ENCODE data around the gene KBTBD7.

DNA sequence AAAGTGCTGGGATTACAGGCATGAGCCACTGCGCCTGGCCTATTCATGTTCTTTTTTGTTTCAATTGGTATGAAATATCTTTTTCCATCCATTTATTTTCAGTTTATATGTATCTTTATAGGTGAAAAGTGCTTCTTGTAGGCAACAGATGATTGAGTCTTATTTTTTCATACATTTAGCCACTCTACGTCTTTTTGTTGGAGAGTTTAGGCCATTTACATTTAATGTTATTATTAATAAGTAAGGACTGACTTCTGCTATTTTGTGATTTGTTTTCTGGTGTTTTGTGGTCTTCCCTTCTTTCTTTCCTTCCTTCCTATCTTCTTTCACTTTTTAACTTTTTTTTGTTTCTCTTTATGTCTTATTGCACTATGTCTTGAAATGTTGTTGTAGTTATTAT, 16.7 kb upstream of the KBTBD7 start:
- TF ChIP-seq ZNF282 (CRISPR knock-in tag; IDR thresholded peaks at IDR 0.05) (no peak), ZBTB7A (IDR thresholded peaks at IDR 0.05; ENCODE audit: borderline replicate concordance, control insufficient read depth, low read depth, low read length) (no peak), ZNF140 (CRISPR knock-in tag; IDR thresholded peaks at IDR 0.05) (no peak), PHF21A (IDR thresholded peaks at IDR 0.05; ENCODE audit: borderline replicate concordance, low read depth) (no peak), FOXK2 (conservative IDR thresholded peaks at IDR 0.05 in 1 of 2, IDR thresholded peaks at IDR 0.05 in 1 of 2; ENCODE audit: low read depth in 2 of 2) (no peak), POLR2A (conservative IDR thresholded peaks at IDR 0.05) (no peak), THAP7 (CRISPR knock-in tag; IDR thresholded peaks at IDR 0.05) (no peak), PRMT5 (CRISPR knock-in tag; IDR thresholded peaks at IDR 0.05) (no peak), ATF2 (CRISPR knock-in tag; IDR thresholded peaks at IDR 0.05) (no peak), CBX3 (IDR thresholded peaks at IDR 0.05; ENCODE audit: borderline replicate concordance in 1 of 2, low read length in 2 of 2) (no peak)
- TF ChIP-seq, protein P1, sequence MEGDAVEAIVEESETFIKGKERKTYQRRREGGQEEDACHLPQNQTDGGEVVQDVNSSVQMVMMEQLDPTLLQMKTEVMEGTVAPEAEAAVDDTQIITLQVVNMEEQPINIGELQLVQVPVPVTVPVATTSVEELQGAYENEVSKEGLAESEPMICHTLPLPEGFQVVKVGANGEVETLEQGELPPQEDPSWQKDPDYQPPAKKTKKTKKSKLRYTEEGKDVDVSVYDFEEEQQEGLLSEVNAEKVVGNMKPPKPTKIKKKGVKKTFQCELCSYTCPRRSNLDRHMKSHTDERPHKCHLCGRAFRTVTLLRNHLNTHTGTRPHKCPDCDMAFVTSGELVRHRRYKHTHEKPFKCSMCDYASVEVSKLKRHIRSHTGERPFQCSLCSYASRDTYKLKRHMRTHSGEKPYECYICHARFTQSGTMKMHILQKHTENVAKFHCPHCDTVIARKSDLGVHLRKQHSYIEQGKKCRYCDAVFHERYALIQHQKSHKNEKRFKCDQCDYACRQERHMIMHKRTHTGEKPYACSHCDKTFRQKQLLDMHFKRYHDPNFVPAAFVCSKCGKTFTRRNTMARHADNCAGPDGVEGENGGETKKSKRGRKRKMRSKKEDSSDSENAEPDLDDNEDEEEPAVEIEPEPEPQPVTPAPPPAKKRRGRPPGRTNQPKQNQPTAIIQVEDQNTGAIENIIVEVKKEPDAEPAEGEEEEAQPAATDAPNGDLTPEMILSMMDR (IDR thresholded peaks at IDR 0.05 in 2 of 3, conservative IDR thresholded peaks at IDR 0.05 in 1 of 3; ENCODE audit: insufficient read depth in 2 of 3, low read depth in 1 of 3, low read length in 3 of 3) = no peak
